HG03378 (cell line): ENCODE results near the gene UVSSA.

Source experiments
- ATAC-seq: cut with Tn5 transposase; IDR thresholded peaks from one replicate; pipeline ENCODE4 v1.9.1; 2021; ENCODE audit warnings: mild to moderate bottlenecking, moderate library complexity; ENCODE audit not compliant: unreplicated experiment

Gene UVSSA

GRCh38 chr4:1345903-1346780 is 866 bp upstream of the UVSSA start:
- ATAC-seq, result peak; percentile 3

GRCh38 chr4:1347410-1347864 is 429 bp downstream of the UVSSA start:
- ATAC-seq, result peak; percentile 21

DNA sequence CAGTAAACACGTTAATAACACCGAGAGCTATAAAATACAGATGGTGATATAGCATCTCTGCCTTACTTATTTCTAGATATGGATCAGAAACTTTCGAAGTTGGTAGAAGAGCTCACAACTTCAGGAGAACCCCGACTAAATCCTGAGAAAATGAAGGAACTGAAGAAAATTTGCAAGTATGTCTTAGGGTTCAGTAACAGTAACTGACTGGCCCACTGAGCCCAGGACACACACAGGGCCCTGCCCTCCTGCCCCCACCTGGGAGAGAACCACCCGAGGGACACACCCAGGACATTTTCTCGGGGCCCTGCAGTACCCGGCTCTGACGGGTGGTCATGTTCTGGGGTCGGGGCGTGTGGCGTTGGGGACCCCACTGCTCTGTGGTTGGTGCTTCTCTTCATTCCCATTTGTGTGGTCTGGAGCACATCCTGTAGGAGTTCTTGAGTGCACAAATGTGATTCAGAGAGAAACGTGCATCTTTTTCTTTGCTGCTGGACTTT is 1.1 kb downstream of the UVSSA start:
- no peak for ATAC-seq

- ATAC-seq, result no peak
These were observed 1.7 kb downstream of the UVSSA start for GRCh38 chr4:1348746-1349145.

GRCh38 chr4:1349359-1350168 is 2.6 kb downstream of the UVSSA start:
- no peak for ATAC-seq

GRCh38 chr4:1350169-1350520 is 3.1 kb downstream of the UVSSA start:
- ATAC-seq, result no peak

- no peak for ATAC-seq
These were observed 5.0 kb downstream of the UVSSA start for GRCh38 chr4:1351854-1352566.

DNA sequence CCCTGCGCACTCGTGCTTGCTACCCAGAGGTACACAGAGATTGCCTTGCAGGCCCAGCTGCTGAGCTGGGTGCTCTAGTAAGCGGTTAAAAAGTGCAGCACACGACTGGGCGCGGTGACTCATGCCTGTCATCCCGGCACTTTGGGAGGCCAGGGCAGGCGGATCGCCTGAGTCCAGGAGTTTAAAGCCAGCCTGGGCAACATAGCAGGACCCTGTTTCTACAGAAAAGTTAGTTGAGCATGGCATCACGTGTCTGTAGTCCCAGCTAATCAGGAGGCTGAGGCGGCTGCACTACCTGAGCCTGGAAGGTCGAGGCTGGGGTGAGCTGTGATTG is 5.5 kb downstream of the UVSSA start:
- no peak for ATAC-seq

DNA sequence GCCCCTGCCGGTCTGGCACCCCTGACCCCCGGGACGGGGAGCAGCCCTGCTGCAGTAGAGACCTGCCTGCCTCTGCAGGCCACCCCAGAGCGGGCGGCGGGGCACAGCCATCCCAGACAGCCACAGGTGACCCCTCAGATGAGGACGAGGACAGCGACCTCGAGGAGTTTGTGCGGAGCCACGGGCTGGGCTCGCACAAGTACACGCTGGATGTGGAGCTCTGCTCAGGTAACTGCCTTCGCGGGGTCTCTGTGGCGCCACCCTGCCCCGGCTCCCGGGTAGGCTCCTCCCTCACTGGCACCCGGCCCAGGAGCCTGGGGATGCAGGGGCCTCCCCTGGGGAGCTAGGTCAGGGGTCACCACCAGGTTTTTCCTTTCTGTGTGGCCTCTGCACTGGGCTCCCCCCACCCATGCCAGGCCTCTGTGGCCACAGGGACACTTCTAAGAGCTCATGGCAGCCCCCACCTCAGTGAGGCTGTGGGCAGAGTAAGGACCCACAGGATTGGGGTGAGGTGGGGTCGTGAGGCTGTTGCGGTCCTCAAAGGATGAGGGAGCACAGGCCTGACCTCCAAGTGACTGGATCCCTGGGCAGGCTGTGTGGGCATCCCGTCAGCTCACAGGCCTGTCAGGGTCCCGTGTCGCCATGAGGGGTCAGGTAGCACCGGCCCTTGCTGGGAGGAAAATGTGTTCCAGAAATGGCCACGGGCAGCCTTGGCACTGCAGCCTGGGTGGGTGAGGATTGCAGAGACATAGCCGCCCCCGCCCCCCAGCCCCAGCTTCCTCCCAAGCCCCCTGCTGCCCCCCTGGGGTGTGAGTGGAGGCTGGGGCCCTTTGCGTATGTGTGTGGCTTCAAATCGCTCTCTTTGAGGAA is 6.4 kb downstream of the UVSSA start:
- no peak for ATAC-seq

DNA sequence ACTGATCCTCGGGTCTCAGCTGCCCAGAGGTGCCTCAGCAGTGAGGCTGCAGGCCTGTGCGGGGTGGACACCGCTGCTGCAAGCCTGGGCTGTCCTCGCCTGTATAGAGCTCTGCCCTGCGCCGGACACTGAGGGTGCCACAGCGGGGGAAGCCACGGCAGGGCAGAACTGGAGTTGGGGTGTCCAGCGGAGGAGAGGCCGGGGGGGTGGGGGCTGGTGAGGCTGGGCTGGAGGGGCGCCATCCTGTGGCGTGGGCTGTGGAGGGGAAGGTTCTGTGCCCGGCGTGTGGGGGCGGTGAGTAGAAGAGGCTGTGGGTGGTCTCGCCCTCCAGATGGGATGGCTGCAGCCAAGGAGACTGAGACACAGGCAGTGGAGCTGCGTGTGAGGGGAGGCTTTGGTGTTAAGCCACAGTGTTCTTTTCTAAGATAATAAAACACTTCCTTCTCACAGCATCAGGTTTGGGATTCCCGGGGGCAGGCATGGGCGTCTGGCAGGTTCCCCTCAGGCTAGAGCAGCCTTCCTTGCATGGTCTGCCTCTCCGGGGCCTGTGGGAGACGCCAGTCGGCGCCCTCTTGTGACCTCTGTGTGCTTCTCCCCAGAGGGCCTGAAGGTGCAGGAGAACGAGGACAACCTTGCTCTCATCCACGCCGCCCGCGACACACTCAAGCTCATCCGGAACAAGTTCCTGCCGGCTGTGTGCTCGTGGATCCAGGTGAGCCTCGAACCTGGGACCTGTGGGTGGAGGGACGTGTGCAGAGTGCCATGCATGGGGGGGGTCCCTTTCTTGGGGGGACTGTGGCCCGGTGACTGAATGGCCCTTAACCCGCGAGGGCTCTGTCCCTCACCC is 7.4 kb downstream of the UVSSA start:
- no peak for ATAC-seq

- no peak for ATAC-seq
These were observed 7.9 kb downstream of the UVSSA start for GRCh38 chr4:1354983-1355275.

GRCh38 chr4:1355378-1355777 is 8.4 kb downstream of the UVSSA start:
- no peak for ATAC-seq

GRCh38 chr4:1356181-1356998 is 9.4 kb downstream of the UVSSA start:
- ATAC-seq, result no peak

GRCh38 chr4:1357356-1358248 is 10.6 kb downstream of the UVSSA start:
- no peak for ATAC-seq

- ATAC-seq, result no peak
These were observed 11.6 kb downstream of the UVSSA start for GRCh38 chr4:1358421-1359143.

GRCh38 chr4:1359144-1359501 is 12.1 kb downstream of the UVSSA start:
- ATAC-seq, result no peak

GRCh38 chr4:1359976-1360375 is 13.0 kb downstream of the UVSSA start:
- no peak for ATAC-seq
